Stimulated activated CD4-positive, alpha-beta T cell treated with anti-CD3 and anti-CD28 coated beads, TNF-alpha, amount 100 ng/mL, for 4 hours (primary cell): Measurements from ENCODE around the gene HPS5.

Experiments
- DNase-seq, 3 experiments: peaks; one replicate each; pipeline ENCODE4 v3.0.0-alpha.2; 2020; ENCODE audit warnings: low read depth in 3 of 3

Gene HPS5

GRCh38 chr11:18321578-18321968, 367 bp downstream of the HPS5 start:
- no peak for DNase-seq

- DNase-seq = no peak
These were observed 1.3 kb downstream of the HPS5 start for GRCh38 chr11:18320617-18321016.

- no peak for DNase-seq
These were observed 2.0 kb downstream of the HPS5 start for GRCh38 chr11:18319914-18320313.

GRCh38 chr11:18317551-18317950, 4.4 kb downstream of the HPS5 start:
- DNase-seq = no peak

- DNase-seq = no peak
These were observed 6.0 kb downstream of the HPS5 start for GRCh38 chr11:18315893-18316292.

GRCh38 chr11:18314784-18315523, 7.0 kb downstream of the HPS5 start:
- no peak for DNase-seq

- DNase-seq = no peak
These were observed 7.8 kb downstream of the HPS5 start for GRCh38 chr11:18313965-18314763.

GRCh38 chr11:18312663-18313420, 9.1 kb downstream of the HPS5 start:
- DNase-seq = no peak

- no peak for DNase-seq
These were observed 9.9 kb downstream of the HPS5 start for GRCh38 chr11:18312012-18312411.

- no peak for DNase-seq
These were observed 11.1 kb downstream of the HPS5 start for GRCh38 chr11:18310800-18311340.

- no peak for DNase-seq
These were observed 12.2 kb downstream of the HPS5 start for GRCh38 chr11:18309691-18310090.

- no peak for DNase-seq
These were observed 13.7 kb downstream of the HPS5 start for GRCh38 chr11:18308242-18308641.

GRCh38 chr11:18307461-18308139, 14.3 kb downstream of the HPS5 start:
- DNase-seq = no peak

- no peak for DNase-seq
These were observed 17.2 kb downstream of the HPS5 start for GRCh38 chr11:18304745-18305144.

- DNase-seq = no peak
These were observed 22.2 kb downstream of the HPS5 start for GRCh38 chr11:18299721-18300120.

- DNase-seq = no peak
These were observed 26.6 kb downstream of the HPS5 start for GRCh38 chr11:18295316-18295715.

GRCh38 chr11:18294862-18295261, 27.1 kb downstream of the HPS5 start:
- no peak for DNase-seq

- DNase-seq = no peak
These were observed 33.0 kb downstream of the HPS5 start for GRCh38 chr11:18288911-18289310.

GRCh38 chr11:18285841-18286240, 36.1 kb downstream of the HPS5 start:
- DNase-seq = no peak

- DNase-seq = no peak
These were observed 39.3 kb downstream of the HPS5 start for GRCh38 chr11:18282626-18283025.

- no peak for DNase-seq
These were observed 41.4 kb downstream of the HPS5 start for GRCh38 chr11:18280438-18281045.
